GM10266 (cell line): ENCODE results near the gene NCCRP1.

Source experiments
- DNase-seq: peaks from one replicate; pipeline ENCODE4 v3.0.0; 2012; ENCODE audit errors: extremely low spot score
- TF ChIP-seq, protein P1 (sequence below): IDR thresholded peaks from 2 replicates; pipeline ENCODE4 v1.5.1; 2012; ENCODE audit warnings: mild to moderate bottlenecking, low read depth; ENCODE audit not compliant: control insufficient read depth, insufficient read depth; ENCODE audit errors: missing control alignments

Gene NCCRP1

DNA sequence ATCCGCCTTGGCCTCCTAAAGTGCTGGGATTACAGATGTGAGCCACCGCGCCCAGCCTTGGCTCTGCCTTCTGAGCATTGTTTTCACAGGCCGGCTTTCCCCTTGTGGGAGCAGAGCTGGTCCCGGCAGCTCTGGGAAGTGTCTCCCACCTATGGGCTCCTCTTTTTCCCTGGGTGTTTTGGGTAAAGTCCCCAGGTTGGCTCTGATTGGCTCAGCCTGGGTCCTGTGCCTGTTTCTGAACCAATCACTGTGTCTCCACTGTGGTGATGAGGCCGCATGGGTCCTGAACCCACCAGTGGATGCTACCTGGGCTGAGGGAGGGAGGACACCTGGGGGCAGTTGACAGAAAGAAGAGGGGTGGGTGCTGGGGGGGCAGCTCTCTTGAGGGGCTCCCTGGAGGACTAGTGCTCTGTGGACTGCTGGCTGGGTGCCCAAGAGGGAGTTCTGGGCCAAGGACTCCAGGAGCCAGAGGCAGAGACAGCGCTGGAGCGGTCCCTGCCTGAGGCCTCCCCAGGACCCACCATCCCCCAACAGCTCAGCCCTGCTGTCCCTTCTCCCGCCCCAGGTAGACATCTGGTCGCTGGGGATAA, 19.6 kb upstream of the NCCRP1 start:
- TF ChIP-seq, protein P1, sequence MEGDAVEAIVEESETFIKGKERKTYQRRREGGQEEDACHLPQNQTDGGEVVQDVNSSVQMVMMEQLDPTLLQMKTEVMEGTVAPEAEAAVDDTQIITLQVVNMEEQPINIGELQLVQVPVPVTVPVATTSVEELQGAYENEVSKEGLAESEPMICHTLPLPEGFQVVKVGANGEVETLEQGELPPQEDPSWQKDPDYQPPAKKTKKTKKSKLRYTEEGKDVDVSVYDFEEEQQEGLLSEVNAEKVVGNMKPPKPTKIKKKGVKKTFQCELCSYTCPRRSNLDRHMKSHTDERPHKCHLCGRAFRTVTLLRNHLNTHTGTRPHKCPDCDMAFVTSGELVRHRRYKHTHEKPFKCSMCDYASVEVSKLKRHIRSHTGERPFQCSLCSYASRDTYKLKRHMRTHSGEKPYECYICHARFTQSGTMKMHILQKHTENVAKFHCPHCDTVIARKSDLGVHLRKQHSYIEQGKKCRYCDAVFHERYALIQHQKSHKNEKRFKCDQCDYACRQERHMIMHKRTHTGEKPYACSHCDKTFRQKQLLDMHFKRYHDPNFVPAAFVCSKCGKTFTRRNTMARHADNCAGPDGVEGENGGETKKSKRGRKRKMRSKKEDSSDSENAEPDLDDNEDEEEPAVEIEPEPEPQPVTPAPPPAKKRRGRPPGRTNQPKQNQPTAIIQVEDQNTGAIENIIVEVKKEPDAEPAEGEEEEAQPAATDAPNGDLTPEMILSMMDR, result no peak

GRCh38 chr19:39177736-39178135, 19.0 kb upstream of the NCCRP1 start:
- TF ChIP-seq, protein P1, result no peak

More for the DNA sequence above, 19.6 kb upstream of the NCCRP1 start:
- DNase-seq, result no peak

GRCh38 chr19:39178296-39179006, 18.3 kb upstream of the NCCRP1 start:
- TF ChIP-seq, protein P1, result no peak
- no peak for DNase-seq

More at GRCh38 chr19:39177736-39178135, 19.0 kb upstream of the NCCRP1 start:
- no peak for DNase-seq

DNA sequence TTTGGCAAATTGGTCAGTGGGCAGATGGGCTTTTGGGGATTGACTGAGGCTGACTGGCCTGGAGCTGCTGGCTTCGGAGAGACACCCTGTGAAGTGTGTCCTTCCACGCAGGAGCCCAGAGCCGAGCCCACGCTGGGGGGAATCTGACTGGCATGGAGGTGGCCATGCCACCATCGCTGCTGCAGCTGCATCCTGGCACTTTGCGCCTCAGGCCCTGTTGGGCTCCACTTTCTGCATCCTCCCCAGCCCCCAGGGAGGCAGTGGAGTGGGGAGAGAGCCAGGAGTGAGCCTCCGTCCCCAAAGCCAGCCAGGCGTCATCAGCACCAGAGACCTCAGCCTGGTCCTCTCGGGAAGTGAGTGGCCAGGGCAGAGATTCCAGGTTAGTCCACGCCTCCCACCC, 17.0 kb upstream of the NCCRP1 start:
- DNase-seq, result no peak
- TF ChIP-seq, protein P1, result no peak

- no peak for DNase-seq
- TF ChIP-seq, protein P1, result no peak
Measured at GRCh38 chr19:39180749-39181148, 16.0 kb upstream of the NCCRP1 start.

DNA sequence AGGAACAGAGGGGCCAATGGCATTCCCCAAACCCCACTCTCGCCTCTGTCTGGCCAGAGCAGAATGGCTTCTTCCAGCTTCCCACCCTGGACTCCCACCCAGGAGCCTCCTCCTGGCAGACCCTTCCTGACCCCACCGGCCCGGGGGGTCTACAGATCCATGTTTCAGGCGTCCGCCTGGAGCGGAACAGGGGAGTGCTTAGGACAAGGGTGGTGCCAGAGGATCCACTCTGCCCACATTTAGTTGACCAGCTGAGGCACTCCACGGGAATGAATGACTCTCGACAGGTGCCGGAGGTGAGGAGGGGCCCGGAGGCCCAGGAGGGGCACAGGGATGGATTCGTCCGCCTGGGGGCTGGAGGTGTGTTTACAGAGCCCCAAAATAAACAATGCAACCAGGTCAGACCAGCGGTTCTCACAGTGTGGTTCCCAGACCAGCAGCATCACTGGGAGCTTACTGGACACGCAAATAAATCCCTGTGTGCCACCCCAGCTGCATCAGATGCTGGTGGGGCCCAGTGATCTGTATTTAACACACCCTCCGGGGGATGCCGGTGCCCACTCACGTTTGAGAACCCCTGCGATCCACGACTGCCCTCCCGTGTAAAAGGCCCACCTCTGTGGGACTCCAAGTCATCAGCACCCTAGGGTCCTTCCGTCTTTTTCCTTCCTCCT, 15.1 kb upstream of the NCCRP1 start:
- DNase-seq, result no peak
- TF ChIP-seq, protein P1, result no peak

DNA sequence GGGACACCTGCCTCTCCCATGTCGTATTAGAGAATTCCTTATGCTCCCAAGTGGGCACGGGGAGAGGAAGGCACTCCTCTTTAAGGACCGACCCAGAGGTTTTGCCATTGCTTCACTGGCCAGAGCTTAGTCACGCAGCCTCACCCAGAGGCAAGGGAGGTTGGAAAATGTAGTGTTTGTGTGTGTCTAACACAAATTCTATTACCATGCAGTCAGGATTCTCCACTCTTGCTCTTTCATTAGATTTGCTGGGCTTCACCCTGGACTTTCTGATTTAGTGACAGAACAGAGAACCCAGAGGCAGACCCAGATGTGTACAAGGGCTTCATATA, 14.6 kb upstream of the NCCRP1 start:
- no peak for DNase-seq
- TF ChIP-seq, protein P1, result no peak
